ENCODE data around the gene CD207. TPM values are rescaled to one million over a fixed set of nuclear protein-coding genes. Genes with fewer than 3 reads are reported as not detected.

Gene CD207
- total RNA-seq, 1 experiment from 2014 or later = not detected

Other genes starting within 250 kb of the CD207 start
- 3.5 and 3.8 TPM in 2 replicates for gene ADD2, start 67.6 kb downstream of the CD207 start, total RNA-seq (2021)
- not detected in 2 replicates for gene FIGLA, start 45.2 kb downstream of the CD207 start, total RNA-seq (2021)
- not detected in 2 replicates for gene CLEC4F, start 15.2 kb downstream of the CD207 start, total RNA-seq (2021)
- gene VAX2, start 64.8 kb upstream of the CD207 start, total RNA-seq (2021) = 0.58 TPM in 1 of 2 replicates, not detected in the other
- 7.8 and 13.9 TPM in 2 replicates for gene ATP6V1B1, start 100.1 kb upstream of the CD207 start, total RNA-seq (2021)
- gene ANKRD53, start 142.8 kb upstream of the CD207 start, total RNA-seq (2021) = not detected in 2 replicates
- gene TEX261, start 159.1 kb upstream of the CD207 start, total RNA-seq (2021) = 30.3 and 47.6 TPM in 2 replicates
- 32.6 and 34.1 TPM in 2 replicates for gene NAGK, start 232.8 kb upstream of the CD207 start, total RNA-seq (2021)

Data from PC-9 (cell line).